ENCODE results near the gene RNF207.

RNF207 gene

DNA sequence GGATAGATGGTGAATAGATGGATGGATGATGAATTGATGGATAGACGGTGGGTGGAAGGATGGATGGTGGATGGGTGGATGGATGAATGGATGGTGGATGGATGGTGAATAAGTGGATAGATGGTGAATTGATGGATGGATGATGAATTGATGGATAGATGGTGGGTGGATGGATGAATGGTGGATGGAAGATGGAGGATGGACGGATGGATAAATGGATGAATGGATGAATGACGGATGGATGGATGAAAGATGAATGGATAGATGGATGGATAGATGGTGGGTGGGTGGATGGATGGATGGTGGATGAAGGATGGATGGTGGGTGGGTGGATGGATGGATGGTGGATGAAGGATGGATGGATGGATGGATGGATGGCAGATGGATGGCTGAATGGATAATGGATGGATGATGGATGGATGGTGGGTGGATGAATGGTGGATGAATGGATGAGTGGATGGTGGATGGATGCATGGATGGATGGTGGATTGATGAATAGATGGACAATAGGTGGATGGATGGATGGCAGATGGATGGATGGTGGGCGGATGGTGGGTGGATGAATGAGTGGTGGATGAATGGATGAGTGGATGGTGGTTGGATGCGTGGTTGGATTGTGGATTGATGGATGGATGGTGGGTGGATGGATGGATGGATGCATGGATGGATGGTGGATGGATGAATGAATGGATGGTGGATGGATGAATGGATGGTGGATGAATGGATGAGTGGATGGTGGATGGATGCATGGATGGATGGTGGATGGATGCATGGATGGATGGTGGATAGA is 31.1 kb upstream of the RNF207 start:
- no peak for DNase-seq

- no peak for DNase-seq
Observed at GRCh38 chr1:6175411-6175828, 30.5 kb upstream of the RNF207 start.

DNA sequence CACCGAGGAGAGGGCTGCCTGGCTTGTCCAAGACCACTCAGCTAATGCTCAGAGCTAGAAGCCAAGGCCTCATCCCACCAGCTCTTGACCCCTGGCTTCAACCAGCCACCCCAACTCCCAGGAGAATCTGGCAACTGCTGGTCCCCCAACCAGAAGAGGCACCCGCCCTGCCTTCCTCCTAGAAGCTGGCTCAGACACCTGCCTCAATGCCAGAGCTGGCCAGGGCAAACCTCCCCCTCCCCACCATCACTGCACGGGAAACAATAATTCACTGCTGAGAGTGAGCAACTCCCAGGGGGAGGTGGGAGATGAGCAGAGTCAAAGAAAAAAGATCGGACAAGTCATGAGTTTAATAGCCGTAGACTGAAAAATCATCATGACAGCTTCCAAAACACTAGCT is 29.1 kb upstream of the RNF207 start:
- DNase-seq: no peak

GRCh38 chr1:6177681-6178380 is 28.1 kb upstream of the RNF207 start:
- DNase-seq: no peak

DNA sequence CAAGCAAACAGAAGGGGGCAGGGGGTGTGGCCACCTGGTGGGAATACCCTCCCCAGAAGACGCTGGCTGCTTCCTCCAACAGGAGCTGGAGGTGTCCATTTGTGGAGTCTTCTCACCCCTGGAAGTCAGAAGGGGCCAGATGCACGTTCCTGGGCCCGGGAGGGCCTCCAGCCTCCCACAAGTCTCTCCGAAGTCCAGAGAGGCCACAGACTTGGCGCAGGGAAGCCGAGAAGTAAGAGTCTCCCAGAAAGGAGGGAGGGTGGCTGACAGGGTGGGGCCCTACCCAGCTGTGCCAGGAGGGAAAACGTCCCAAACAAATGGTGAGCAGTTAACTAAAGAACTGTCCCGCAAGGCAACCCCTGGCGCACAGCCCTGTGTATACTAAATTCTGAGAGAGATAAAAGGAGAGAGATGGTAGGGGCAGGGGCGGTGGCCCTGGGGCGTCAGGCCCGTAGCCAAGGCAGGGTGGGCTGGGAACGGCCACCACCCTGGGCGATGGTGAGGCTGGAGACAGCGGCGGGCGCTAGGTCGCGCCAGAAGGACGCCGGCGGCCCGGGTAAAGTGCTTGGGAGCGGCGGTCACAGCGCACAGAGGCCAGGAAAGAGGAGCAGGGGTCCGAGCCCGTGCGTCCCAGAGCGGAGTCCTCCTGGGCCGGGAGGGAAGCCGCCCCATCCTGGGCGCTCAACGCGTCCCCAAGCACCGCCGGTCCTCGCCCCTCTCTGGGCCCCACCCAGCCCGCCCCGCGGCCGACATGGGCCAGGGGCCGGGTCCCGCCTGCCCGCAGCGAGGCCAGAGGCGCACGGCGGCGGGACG is 27.0 kb upstream of the RNF207 start:
- no peak for DNase-seq

- no peak for DNase-seq
Observed at GRCh38 chr1:6179564-6180175, 26.2 kb upstream of the RNF207 start.

DNA sequence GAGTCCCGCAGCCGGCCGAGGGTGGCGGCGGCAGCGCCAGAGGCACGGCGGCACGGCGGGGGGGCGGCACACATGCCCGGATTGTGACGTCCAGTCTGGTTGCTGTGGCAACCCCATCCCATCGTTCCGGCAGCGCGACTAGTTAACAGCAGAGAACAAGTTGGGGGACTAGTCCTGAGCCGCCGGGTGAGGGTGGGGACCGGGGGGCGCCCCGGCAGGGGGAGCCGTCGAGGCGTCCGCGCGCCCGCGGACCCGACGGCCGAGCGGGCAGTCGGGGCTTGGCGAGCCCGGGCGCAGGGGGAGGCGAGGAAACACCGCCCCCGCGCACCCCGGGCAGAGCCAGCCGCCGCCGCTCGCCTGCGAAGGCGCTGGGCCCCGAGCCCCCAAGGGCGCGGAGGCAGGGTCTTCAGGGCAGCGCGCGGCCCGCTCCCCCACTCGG is 25.6 kb upstream of the RNF207 start, which contains the start of gene CHD5:
Gene CHD5 (minus strand): TSS at position 54 of the 439 bp plus-strand sequence. CDS start 298 bp downstream, outside the sequence.
- no peak for DNase-seq

- DNase-seq: no peak
Observed at GRCh38 chr1:6180707-6181311, 25.1 kb upstream of the RNF207 start.

GRCh38 chr1:6181347-6181770 is 24.6 kb upstream of the RNF207 start:
- DNase-seq: no peak

- DNase-seq: no peak
Observed at GRCh38 chr1:6183520-6183989, 22.4 kb upstream of the RNF207 start.

- no peak for DNase-seq
Observed at GRCh38 chr1:6184083-6184783, 21.7 kb upstream of the RNF207 start.

- DNase-seq: no peak
Observed at GRCh38 chr1:6185151-6185550, 20.8 kb upstream of the RNF207 start.

DNA sequence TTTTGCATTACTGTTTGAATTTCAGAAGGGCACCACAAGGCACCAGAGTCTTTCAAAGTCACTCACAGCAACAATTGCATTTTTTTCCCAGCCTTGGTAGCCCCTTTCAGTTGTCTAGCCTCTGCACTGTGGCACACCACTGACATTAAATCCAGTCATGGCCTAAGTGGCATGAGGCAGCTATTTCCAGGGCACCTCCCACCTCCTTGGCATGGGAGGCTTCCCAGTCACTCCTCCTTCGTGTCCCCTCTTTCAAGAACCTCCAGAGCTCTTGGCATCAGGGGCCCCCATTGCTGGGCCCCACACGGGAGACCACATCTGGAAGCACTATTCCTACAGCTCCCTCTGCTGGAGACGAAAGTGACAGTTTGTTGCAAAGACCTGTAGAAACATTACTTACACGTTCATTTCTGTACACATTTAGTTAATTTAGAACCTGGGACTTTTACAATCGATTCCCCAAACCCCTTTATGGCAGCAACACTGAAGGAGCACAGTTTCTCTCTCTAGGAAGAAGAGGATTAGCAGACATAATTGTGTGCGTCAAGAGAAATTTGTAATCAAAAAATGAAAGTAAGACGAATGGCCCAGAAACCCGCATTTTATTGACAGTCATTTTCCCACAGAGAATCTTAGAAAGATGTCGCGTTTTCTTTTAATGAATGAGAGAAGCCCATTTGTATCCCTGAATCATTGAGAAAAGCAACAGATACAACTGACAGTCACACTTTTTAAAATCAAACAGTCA is 20.1 kb upstream of the RNF207 start:
- DNase-seq: no peak

GRCh38 chr1:6188466-6188865 is 17.5 kb upstream of the RNF207 start:
- no peak for DNase-seq

- DNase-seq: no peak
Observed at GRCh38 chr1:6191968-6192367, 14.0 kb upstream of the RNF207 start.

- DNase-seq: no peak
Observed at GRCh38 chr1:6197746-6198427, 8.0 kb upstream of the RNF207 start.

- DNase-seq: no peak
Observed at GRCh38 chr1:6198646-6199297, 7.1 kb upstream of the RNF207 start.

DNA sequence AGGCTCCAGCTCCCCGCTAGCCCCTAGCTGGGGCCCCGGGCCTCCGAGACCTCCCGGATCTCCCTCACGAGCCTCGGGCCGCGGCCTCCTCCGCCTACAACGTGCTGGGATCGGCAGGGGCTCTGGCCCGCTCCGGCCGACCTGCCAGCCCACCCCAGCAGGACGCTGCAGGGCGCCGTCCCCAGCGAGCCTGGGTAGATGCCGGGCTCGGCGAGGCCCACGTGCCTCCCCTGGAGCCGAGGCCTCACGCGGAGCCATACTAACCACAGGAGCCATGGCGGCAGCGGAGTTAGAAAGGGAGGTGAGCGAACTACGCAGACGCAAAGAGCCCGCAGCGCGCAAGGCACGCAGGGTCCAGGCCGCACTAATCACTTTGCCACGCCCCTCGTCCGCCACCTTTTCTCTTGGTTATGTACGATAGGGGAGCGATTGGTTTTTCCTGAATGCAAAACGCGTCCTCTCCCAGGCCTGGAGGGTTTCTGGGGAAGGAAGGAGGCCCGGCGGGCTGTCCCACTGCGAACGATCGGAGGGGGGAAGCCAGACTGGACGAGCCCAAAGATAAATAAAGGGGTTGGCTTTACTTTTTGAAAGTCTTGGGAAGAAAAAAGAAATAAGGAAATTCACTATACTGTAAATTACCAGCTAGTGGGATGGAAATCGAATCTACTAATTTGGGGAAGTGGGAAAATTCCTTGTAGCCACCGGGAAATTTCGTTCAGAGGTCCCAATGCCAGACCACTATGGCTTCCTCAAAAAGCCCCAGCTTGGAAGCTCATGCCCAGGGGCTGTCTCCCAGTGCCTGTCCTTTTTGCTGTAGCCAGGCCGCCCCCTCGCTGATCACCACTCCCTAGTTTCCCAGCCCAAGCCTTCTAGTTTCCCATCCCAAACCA is 6.4 kb upstream of the RNF207 start, which contains the start of gene RPL22:
Gene RPL22 (minus strand): TSS at position 298 of the 890 bp plus-strand sequence. CDS start 22 bp downstream, at position 276.
- DNase-seq: peak; percentile 92

All from activated CD4-positive, CD25-positive, alpha-beta regulatory T cell treated with anti-CD3 and anti-CD28 coated beads, Interleukin-2, amount 50 U/mL, for 72 hours (primary cell).